Measurements from ENCODE around the gene TMEM52. TPM values are rescaled to one million over a fixed set of nuclear protein-coding genes. Genes with fewer than 3 reads are reported as not detected.

Gene TMEM52
- total and polyA plus RNA-seq, 9 of the 15 experiments (the other 6 are each of a cell fraction or from before 2014, with no cell fraction given), result 0.37 to 22.5 (median 6.8) TPM

DNA sequence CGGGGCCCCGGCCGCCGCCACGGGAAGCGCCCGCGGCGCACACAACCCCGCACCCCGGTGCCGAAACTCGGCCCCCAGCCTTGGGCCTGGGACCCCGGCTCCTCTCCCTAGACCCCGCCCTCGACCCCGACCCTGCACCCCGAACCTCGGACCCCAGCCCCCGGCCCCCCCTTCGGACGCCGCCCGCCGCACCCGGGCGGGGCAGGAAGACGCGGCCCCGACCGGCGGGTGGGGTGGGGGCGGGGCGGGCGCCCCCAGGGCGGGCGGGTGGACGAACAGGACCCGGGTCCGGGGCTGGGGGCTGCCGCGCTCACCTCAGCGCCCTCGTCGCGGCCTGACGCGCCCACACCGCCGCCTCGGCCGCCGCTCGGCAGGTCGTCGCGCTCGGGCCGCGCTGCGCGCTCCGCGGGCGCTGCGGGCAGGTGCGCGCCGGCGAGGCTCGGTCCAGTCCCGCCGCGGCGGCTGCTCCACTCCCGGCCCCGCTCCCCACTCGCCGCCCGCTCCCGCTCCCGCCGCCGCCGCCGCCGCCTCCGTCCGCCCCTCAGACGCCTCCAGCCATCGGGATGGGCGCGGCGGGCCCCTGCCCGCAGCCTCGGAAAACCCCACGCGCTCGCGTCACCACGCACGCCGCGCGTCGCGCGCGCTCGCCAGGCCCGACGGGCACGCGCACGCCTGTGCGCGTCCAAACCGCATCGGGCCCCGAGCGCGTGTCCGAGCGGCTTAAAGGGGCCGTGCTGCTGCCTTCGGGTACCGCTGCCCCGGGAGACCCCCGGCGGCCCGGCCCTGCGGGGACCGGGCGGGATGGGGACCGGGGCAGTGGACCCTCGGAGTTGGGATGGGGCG lies 28.4 kb downstream of the TMEM52 start, which contains the start of gene GNB1 (continued):
- TF ChIP-seq, protein P1, sequence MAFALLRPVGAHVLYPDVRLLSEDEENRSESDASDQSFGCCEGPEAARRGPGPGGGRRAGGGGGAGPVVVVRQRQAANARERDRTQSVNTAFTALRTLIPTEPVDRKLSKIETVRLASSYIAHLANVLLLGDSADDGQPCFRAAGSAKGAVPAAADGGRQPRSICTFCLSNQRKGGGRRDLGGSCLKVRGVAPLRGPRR (CRISPR knock-in tag; IDR thresholded peaks at IDR 0.05), result no peak
- TF ChIP-seq, protein P2, sequence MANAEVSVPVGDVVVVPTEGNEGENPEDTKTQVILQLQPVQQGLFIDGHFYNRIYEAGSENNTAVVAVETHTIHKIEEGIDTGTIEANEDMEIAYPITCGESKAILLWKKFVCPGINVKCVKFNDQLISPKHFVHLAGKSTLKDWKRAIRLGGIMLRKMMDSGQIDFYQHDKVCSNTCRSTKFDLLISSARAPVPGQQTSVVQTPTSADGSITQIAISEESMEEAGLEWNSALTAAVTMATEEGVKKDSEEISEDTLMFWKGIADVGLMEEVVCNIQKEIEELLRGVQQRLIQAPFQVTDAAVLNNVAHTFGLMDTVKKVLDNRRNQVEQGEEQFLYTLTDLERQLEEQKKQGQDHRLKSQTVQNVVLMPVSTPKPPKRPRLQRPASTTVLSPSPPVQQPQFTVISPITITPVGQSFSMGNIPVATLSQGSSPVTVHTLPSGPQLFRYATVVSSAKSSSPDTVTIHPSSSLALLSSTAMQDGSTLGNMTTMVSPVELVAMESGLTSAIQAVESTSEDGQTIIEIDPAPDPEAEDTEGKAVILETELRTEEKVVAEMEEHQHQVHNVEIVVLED (CRISPR knock-in tag; IDR thresholded peaks at IDR 0.05), result peak; percentile 100
- no peak for TF ChIP-seq CC2D1A (IDR thresholded peaks at IDR 0.05)
- TF ChIP-seq, protein P3, sequence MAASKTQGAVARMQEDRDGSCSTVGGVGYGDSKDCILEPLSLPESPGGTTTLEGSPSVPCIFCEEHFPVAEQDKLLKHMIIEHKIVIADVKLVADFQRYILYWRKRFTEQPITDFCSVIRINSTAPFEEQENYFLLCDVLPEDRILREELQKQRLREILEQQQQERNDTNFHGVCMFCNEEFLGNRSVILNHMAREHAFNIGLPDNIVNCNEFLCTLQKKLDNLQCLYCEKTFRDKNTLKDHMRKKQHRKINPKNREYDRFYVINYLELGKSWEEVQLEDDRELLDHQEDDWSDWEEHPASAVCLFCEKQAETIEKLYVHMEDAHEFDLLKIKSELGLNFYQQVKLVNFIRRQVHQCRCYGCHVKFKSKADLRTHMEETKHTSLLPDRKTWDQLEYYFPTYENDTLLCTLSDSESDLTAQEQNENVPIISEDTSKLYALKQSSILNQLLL (CRISPR knock-in tag; IDR thresholded peaks at IDR 0.05; ENCODE audit: borderline replicate concordance), result no peak
- TF ChIP-seq, protein P4, sequence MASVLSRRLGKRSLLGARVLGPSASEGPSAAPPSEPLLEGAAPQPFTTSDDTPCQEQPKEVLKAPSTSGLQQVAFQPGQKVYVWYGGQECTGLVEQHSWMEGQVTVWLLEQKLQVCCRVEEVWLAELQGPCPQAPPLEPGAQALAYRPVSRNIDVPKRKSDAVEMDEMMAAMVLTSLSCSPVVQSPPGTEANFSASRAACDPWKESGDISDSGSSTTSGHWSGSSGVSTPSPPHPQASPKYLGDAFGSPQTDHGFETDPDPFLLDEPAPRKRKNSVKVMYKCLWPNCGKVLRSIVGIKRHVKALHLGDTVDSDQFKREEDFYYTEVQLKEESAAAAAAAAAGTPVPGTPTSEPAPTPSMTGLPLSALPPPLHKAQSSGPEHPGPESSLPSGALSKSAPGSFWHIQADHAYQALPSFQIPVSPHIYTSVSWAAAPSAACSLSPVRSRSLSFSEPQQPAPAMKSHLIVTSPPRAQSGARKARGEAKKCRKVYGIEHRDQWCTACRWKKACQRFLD (CRISPR knock-in tag; IDR thresholded peaks at IDR 0.05), result peak; percentile 94; the same call in 1 of the 2 replicates
- peak; percentile 82 for TF ChIP-seq POLR2G (IDR thresholded peaks at IDR 0.05; ENCODE audit: low read depth, low read length)
- peak; percentile 99 for TF ChIP-seq CXXC5 (CRISPR knock-in tag; IDR thresholded peaks at IDR 0.05)
- no peak for TF ChIP-seq SRSF9 (IDR thresholded peaks at IDR 0.05; ENCODE audit: borderline replicate concordance, low read depth, low read length)
- no peak for TF ChIP-seq PTRF (tag; IDR thresholded peaks at IDR 0.05)
- peak; percentile 51; the same call in 1 of the 2 replicates for TF ChIP-seq EGR1 (conservative IDR thresholded peaks at IDR 0.05)
- TF ChIP-seq RCOR1 (IDR thresholded peaks at IDR 0.05; ENCODE audit: borderline replicate concordance in 1 of 2, low read depth in 2 of 2, low read length in 2 of 2), result peak in 1 of 2 experiments; percentile 17; a peak in 1 of 4 replicates
- no peak for TF ChIP-seq SMARCC2 (IDR thresholded peaks at IDR 0.05; ENCODE audit: low read depth)
- no peak for TF ChIP-seq ARHGAP35 (IDR thresholded peaks at IDR 0.05; ENCODE audit: partially characterized antibody)
- TF ChIP-seq ZNF175 (CRISPR knock-in tag; IDR thresholded peaks at IDR 0.05; ENCODE audit: low read depth), result peak; percentile 85
- no peak; the same call in 1 of the 2 replicates for TF ChIP-seq TOE1 (IDR thresholded peaks at IDR 0.05; ENCODE audit: borderline replicate concordance)
- TF ChIP-seq TOE1 (CRISPR knock-in tag; IDR thresholded peaks at IDR 0.05; ENCODE audit: borderline replicate concordance, low read depth), result no peak
- TF ChIP-seq, protein P5, sequence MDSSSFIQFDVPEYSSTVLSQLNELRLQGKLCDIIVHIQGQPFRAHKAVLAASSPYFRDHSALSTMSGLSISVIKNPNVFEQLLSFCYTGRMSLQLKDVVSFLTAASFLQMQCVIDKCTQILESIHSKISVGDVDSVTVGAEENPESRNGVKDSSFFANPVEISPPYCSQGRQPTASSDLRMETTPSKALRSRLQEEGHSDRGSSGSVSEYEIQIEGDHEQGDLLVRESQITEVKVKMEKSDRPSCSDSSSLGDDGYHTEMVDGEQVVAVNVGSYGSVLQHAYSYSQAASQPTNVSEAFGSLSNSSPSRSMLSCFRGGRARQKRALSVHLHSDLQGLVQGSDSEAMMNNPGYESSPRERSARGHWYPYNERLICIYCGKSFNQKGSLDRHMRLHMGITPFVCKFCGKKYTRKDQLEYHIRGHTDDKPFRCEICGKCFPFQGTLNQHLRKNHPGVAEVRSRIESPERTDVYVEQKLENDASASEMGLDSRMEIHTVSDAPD (CRISPR knock-in tag; IDR thresholded peaks at IDR 0.05), result peak; percentile 61; the same call in 1 of the 2 replicates
- TF ChIP-seq GABPB2 (CRISPR knock-in tag; conservative IDR thresholded peaks at IDR 0.05), result no peak
- TF ChIP-seq NONO (IDR thresholded peaks at IDR 0.05; ENCODE audit: low read depth in 2 of 2, low read length in 1 of 2), result peak in 1 of 2 experiments; percentile 92; a peak in 2 of 4 replicates

Data from K562 (cell line).